Esophagus squamous epithelium (tissue), 4 donors: ENCODE results near the gene HSD17B3.

Experiments used
- CTCF ChIP-seq, 6 experiments: fragments of 450-650 bp in 4 of 6; fragments of 200-600 bp in 2 of 6; sonication (generic) in 2 of 6; IDR thresholded peaks; one replicate each; pipeline ENCODE4 v1.5.1; 2016 to 2019; ENCODE audit warnings: antibody characterized with exemption in 6 of 6, mild to moderate bottlenecking in 4 of 6, moderate library complexity in 4 of 6
- POLR2A ChIP-seq, 4 donors: fragments of 450-650 bp; IDR thresholded peaks; one replicate each; pipeline ENCODE4 v1.6.1; 2017; ENCODE audit warnings: antibody characterized with exemption in 4 of 4, mild to moderate bottlenecking in 4 of 4, moderate library complexity in 3 of 4

- no peak for TF ChIP-seq CTCF (IDR thresholded peaks at IDR 0.05)
- TF ChIP-seq POLR2A (IDR thresholded peaks at IDR 0.05), result no peak
Measured at GRCh38 chr9:96302021-96302420, at the start of gene HSD17B3.
